ENCODE measurements around the gene ARIH2.

DNA sequence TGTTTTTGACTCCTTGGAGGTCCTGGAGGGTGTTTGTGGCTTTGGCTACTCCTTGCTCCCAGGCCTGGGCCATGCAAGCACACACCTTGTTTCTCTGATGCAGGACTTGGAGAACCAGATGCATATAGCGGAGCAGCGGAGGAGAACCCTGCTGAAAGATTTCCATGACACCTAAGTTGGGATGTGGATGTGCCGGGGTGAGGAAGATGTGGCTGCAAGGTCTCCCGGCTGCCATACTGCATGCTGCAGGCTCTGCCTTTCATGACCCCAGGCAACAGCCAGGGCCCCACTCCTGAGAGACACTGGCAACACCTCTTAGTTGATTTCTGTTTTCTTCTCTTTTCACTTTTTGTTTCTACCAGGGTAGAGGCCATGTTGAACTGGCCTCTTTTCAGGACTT, 64.5 kb downstream of the ARIH2 start:
- TF ChIP-seq, protein P1, sequence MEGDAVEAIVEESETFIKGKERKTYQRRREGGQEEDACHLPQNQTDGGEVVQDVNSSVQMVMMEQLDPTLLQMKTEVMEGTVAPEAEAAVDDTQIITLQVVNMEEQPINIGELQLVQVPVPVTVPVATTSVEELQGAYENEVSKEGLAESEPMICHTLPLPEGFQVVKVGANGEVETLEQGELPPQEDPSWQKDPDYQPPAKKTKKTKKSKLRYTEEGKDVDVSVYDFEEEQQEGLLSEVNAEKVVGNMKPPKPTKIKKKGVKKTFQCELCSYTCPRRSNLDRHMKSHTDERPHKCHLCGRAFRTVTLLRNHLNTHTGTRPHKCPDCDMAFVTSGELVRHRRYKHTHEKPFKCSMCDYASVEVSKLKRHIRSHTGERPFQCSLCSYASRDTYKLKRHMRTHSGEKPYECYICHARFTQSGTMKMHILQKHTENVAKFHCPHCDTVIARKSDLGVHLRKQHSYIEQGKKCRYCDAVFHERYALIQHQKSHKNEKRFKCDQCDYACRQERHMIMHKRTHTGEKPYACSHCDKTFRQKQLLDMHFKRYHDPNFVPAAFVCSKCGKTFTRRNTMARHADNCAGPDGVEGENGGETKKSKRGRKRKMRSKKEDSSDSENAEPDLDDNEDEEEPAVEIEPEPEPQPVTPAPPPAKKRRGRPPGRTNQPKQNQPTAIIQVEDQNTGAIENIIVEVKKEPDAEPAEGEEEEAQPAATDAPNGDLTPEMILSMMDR (conservative IDR thresholded peaks at IDR 0.05; ENCODE audit: low read depth in 2 of 2), result no peak
- no peak for TF ChIP-seq POLR2AphosphoS5 (IDR thresholded peaks at IDR 0.05; ENCODE audit: low read depth)
- TF ChIP-seq, protein P2, sequence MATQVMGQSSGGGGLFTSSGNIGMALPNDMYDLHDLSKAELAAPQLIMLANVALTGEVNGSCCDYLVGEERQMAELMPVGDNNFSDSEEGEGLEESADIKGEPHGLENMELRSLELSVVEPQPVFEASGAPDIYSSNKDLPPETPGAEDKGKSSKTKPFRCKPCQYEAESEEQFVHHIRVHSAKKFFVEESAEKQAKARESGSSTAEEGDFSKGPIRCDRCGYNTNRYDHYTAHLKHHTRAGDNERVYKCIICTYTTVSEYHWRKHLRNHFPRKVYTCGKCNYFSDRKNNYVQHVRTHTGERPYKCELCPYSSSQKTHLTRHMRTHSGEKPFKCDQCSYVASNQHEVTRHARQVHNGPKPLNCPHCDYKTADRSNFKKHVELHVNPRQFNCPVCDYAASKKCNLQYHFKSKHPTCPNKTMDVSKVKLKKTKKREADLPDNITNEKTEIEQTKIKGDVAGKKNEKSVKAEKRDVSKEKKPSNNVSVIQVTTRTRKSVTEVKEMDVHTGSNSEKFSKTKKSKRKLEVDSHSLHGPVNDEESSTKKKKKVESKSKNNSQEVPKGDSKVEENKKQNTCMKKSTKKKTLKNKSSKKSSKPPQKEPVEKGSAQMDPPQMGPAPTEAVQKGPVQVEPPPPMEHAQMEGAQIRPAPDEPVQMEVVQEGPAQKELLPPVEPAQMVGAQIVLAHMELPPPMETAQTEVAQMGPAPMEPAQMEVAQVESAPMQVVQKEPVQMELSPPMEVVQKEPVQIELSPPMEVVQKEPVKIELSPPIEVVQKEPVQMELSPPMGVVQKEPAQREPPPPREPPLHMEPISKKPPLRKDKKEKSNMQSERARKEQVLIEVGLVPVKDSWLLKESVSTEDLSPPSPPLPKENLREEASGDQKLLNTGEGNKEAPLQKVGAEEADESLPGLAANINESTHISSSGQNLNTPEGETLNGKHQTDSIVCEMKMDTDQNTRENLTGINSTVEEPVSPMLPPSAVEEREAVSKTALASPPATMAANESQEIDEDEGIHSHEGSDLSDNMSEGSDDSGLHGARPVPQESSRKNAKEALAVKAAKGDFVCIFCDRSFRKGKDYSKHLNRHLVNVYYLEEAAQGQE (IDR thresholded peaks at IDR 0.05; ENCODE audit: unreplicated experiment), result no peak
- TF ChIP-seq EZH2phosphoT487 (IDR thresholded peaks at IDR 0.05; ENCODE audit: unreplicated experiment), result no peak
